NCI-H226 (cell line): ENCODE measurements around the gene SSBP2.

Experiments
- DNase-seq: peaks from one replicate; pipeline ENCODE4 v3.0.0-alpha.2; 2015

SSBP2 gene

GRCh38 chr5:81365541-81365940 is 385.4 kb downstream of the SSBP2 start:
- no peak for DNase-seq

DNA sequence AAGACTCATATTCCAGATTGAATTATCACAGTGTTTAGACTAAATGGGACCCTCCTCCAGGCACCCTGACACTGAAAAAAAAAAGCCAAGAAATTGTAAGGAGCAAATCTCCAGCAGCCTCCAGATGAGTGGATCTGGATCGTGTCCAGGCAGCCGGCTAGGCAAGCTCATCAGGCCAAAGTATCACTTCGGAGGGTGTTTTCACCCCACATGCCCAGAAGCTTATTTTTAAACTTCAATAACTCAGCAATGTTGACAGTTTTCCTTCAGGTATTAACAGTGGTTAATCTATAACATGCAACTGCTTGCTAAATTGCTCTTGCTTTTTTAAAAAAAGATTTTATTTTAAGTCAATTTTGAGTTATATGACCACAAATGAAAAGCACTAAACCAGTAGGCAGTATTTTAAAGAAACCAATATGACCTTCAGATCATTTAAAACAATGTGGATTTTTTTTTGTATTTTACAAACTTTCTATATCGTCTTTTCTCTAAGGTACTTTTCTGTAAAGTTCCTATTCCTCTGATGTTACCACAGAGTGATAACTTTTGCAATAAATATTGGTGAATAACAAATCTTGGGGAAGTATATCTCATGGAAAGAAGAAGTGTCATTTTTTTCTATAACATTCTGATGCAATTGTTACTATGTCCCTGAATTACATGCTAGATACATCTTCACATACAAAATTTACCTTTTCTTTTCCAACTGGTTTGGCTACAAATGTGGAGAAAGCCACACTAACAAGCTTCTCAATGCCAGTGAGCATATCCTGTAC is 387.6 kb downstream of the SSBP2 start:
- no peak for DNase-seq
